Measurements from ENCODE around the gene COL18A1. TPM values are rescaled to one million over a fixed set of nuclear protein-coding genes. Genes with fewer than 3 reads are reported as not detected.
"Not testable (repeated sequence)": the region's sequence is repeated elsewhere in the genome, so short reads cannot be mapped to it uniquely, and the experiment has no call there.

The COL18A1 gene
- total and polyA plus RNA-seq, 4 donors, result 44.9 to 308 (median 232) TPM

DNA sequence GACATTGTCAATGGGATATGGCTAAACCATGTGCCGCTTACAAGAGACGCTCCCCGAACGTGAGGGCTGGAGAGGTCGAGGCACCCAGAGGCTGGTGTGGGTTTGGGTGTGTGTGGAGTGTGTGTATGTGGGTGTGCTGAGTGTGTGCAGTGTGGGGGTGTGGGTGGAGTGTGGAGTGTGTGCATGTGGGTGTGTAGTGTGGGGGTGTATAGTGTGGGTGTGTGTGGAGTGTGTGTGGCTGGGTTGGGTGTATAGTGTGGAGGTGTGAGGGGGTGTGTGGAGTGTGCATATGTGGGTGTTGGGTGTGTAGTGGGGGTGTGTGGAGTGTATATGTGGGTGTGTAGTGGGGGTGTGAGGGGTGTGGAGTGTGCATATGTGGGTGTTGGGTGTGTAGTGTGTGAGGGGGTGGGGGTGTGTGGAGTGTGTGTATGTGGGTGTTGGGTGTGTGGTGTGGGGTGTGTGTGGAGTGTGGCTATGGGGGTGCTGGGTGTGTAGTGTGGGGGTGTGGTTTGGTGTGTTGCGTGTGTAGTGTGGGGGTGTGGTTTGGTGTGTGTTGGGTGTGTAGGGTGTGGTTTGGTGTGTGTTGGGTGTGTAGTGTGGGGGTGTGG is 95.1 kb downstream of the COL18A1 start:
- WGBS, result 86% methylated on average over 6 of the region's 6 CpGs
- Histone ChIP-seq H3K27ac (ENCODE audit: low read depth in 1 of 2, low read length in 2 of 2) (no peak overlapping the region), H3K27me3 (ENCODE audit: control insufficient read depth in 4 of 4, insufficient read depth in 4 of 4, low read length in 3 of 4) (no peaks in the 10 kb centered on the region), H3K9ac (ENCODE audit: low read depth in 1 of 2, low read length in 2 of 2) (no peak overlapping the region), H3K9me3 (ENCODE audit: control insufficient read depth in 4 of 4, low read length in 3 of 4) (no peaks in the 10 kb centered on the region), H3K36me3 (ENCODE audit: control insufficient read depth in 4 of 4, insufficient read depth in 3 of 4, low read depth in 1 of 4, low read length in 3 of 4) (peaks cover 15 to 48% (median 32%) of the 10 kb centered on the region in 4 donors), H3K4me1 (ENCODE audit: control insufficient read depth in 4 of 4, insufficient read depth in 4 of 4, low read length in 3 of 4) (peaks cover 0 to 9% (median 3%) of the 10 kb centered on the region in 4 donors), H3K4me3 (ENCODE audit: low read depth in 1 of 3, low read length in 3 of 3) (no peak overlapping the region)
- no peak for DNase-seq (ENCODE audit: low spot score)
- TF ChIP-seq JUND (IDR thresholded peaks at IDR 0.05) (no peak), RXRA (IDR thresholded peaks at IDR 0.05) (no peak), HNF4A (conservative IDR thresholded peaks at IDR 0.05) (no peak), HNF4G (IDR thresholded peaks at IDR 0.05) (no peak), FOXA1 (IDR thresholded peaks at IDR 0.05) (no peak), FOXA2 (IDR thresholded peaks at IDR 0.05) (no peak), SP1 (IDR thresholded peaks at IDR 0.05) (no peak), RAD21 (IDR thresholded peaks at IDR 0.05) (no peak), YY1 (IDR thresholded peaks at IDR 0.05) (no peak), EGR1 (IDR thresholded peaks at IDR 0.05; ENCODE audit: low read depth in 2 of 2) (no peak)
- TF ChIP-seq, protein P1, sequence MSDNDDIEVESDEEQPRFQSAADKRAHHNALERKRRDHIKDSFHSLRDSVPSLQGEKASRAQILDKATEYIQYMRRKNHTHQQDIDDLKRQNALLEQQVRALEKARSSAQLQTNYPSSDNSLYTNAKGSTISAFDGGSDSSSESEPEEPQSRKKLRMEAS (IDR thresholded peaks at IDR 0.05), result no peak
- TF ChIP-seq, protein P2, sequence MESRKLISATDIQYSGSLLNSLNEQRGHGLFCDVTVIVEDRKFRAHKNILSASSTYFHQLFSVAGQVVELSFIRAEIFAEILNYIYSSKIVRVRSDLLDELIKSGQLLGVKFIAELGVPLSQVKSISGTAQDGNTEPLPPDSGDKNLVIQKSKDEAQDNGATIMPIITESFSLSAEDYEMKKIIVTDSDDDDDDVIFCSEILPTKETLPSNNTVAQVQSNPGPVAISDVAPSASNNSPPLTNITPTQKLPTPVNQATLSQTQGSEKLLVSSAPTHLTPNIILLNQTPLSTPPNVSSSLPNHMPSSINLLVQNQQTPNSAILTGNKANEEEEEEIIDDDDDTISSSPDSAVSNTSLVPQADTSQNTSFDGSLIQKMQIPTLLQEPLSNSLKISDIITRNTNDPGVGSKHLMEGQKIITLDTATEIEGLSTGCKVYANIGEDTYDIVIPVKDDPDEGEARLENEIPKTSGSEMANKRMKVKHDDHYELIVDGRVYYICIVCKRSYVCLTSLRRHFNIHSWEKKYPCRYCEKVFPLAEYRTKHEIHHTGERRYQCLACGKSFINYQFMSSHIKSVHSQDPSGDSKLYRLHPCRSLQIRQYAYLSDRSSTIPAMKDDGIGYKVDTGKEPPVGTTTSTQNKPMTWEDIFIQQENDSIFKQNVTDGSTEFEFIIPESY (IDR thresholded peaks at IDR 0.05), result no peak
- TF ChIP-seq, protein P3, sequence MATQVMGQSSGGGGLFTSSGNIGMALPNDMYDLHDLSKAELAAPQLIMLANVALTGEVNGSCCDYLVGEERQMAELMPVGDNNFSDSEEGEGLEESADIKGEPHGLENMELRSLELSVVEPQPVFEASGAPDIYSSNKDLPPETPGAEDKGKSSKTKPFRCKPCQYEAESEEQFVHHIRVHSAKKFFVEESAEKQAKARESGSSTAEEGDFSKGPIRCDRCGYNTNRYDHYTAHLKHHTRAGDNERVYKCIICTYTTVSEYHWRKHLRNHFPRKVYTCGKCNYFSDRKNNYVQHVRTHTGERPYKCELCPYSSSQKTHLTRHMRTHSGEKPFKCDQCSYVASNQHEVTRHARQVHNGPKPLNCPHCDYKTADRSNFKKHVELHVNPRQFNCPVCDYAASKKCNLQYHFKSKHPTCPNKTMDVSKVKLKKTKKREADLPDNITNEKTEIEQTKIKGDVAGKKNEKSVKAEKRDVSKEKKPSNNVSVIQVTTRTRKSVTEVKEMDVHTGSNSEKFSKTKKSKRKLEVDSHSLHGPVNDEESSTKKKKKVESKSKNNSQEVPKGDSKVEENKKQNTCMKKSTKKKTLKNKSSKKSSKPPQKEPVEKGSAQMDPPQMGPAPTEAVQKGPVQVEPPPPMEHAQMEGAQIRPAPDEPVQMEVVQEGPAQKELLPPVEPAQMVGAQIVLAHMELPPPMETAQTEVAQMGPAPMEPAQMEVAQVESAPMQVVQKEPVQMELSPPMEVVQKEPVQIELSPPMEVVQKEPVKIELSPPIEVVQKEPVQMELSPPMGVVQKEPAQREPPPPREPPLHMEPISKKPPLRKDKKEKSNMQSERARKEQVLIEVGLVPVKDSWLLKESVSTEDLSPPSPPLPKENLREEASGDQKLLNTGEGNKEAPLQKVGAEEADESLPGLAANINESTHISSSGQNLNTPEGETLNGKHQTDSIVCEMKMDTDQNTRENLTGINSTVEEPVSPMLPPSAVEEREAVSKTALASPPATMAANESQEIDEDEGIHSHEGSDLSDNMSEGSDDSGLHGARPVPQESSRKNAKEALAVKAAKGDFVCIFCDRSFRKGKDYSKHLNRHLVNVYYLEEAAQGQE (IDR thresholded peaks at IDR 0.05), result no peak

DNA sequence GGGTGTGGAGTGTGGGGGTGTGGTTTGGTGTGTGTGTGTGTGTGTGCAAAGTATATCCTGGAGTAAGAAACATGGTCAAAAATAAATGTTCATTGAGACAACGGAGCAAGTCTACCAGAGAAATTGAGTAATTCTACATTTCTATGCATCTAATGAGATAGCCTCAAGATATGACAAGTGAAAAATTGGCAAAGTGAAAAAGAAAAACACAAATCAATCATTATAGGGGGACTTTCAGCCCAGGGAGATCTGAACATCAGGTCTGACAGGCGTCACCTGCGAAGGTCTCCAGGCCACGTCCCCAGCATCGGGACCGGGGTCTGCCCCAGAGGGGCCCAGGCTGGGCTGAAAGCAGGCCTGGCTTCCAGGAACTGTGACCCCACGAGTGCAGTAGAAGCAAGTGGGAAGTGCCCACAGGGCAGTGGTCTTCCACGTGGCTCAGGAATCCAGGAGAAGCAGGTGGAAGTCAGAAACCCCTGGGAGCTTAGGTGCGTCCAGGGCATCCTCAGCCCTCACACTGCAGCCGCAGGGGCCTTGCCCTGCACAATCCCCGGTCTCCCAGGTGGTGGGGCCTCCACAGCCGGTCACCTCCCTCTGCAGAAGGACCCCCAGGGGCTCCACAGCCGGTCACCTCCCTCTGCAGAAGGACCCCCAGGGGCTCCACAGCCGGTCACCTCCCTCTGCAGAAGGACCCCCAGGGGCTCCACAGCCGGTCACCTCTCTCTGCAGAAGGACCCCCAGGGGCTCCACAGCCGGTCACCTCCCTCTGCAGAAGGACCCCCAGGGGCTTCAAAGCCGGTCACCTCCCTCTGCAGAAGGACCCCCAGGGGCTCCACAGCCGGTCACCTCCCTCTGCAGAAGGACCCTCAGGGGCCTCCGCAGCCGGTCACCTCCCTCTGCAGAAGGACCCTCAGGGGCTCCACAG is 96.4 kb downstream of the COL18A1 start:
- DNase-seq (ENCODE audit: low spot score); H3K9ac ChIP-seq (ENCODE audit: low read depth in 1 of 2, low read length in 2 of 2); H3K4me3 ChIP-seq (ENCODE audit: low read depth in 1 of 3, low read length in 3 of 3); H3K27me3 ChIP-seq (ENCODE audit: control insufficient read depth in 4 of 4, insufficient read depth in 4 of 4, low read length in 3 of 4); H3K9me3 ChIP-seq (ENCODE audit: control insufficient read depth in 4 of 4, low read length in 3 of 4); H3K27ac ChIP-seq (ENCODE audit: low read depth in 1 of 2, low read length in 2 of 2): not testable (repeated sequence)
- WGBS, result 85% methylated on average over 19 of the region's 20 CpGs
- peaks cover 8 to 36% (median 29%) of the 10 kb centered on the region in 4 donors for H3K36me3 ChIP-seq (ENCODE audit: control insufficient read depth in 4 of 4, insufficient read depth in 3 of 4, low read depth in 1 of 4, low read length in 3 of 4)
- peaks cover 0 to 12% (median 7%) of the 10 kb centered on the region in 4 donors for H3K4me1 ChIP-seq (ENCODE audit: control insufficient read depth in 4 of 4, insufficient read depth in 4 of 4, low read length in 3 of 4)

All from liver (tissue), 9 donors.